GM06990 (cell line): Measurements from ENCODE around the gene DHPS.
A peak's percentile ranks its signal among the peaks of the same experiment; 100 is the strongest.
"Not testable (repeated sequence)": the region's sequence is repeated elsewhere in the genome, so short reads cannot be mapped to it uniquely, and the experiment has no call there.

Experiments
- DNase-seq: peaks from one replicate; pipeline ENCODE4 v3.0.0-alpha.2; 2011; ENCODE audit not compliant: insufficient read length; ENCODE audit errors: extremely low read depth
- H3K27me3 ChIP-seq: replicated peaks from 2 replicates; pipeline ENCODE4 v1.6.0; 2011; ENCODE audit warnings: low read length; ENCODE audit not compliant: control insufficient read depth, insufficient read depth
- H3K36me3 ChIP-seq: 2 replicates; pipeline ENCODE4 v1.5.1; 2011; ENCODE audit warnings: low read length; ENCODE audit not compliant: control insufficient read depth, insufficient read depth
- H3K4me3 ChIP-seq: replicated peaks from 2 replicates; pipeline ENCODE4 v1.5.1; 2011; ENCODE audit warnings: low read depth, mild to moderate bottlenecking, control low read depth, low read length
- CTCF ChIP-seq: IDR thresholded peaks from 2 replicates; pipeline ENCODE4 v1.5.1; 2011; ENCODE audit warnings: low read length, control low read depth, mild to moderate bottlenecking, inconsistent platforms; ENCODE audit not compliant: insufficient read depth, poor library complexity, severe bottlenecking

DHPS gene

DNA sequence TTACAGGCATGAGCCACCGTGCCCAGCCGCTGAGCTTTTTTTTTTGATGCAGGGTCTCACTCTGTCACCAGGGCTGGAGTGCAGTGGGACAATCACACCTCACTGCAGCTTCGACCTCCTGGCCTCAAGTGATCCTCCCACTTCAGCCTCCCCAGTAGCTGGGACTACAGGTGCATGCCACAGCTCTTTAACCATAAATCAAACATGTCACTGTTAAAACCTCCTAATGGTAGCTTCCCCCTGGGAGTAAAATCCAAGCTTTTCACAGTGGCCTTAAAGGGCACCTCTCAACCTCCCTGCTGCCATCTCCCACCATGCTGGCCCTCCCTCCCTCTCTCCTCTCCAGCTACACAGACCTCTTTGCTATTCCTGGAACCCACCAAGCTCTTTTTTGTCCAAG, 4.2 kb upstream of the DHPS start:
- Histone ChIP-seq H3K27me3 (no peaks in the 10 kb centered on the region), H3K4me3 (no peak overlapping the region), H3K36me3 (0 out of 2 replicates have a peak, but pooled peaks cover 1% of the 10 kb centered on the region)
- TF ChIP-seq CTCF, result no peak
- DNase-seq, result no peak

GRCh38 chr19:12680034-12680433, 1.6 kb downstream of the DHPS start:
- Histone ChIP-seq H3K4me3 (no peak overlapping the region; the same call in 1 of the 2 replicates), H3K36me3 (peaks cover 34% of the 10 kb centered on the region), H3K27me3 (no peaks in the 10 kb centered on the region)
- no peak for DNase-seq
- TF ChIP-seq CTCF, result no peak

- not testable (repeated sequence) for H3K4me3 ChIP-seq, DNase-seq, H3K27me3 ChIP-seq
- H3K36me3 ChIP-seq, result peaks cover 42% of the 10 kb centered on the region
These were observed 3.6 kb downstream of the DHPS start for GRCh38 chr19:12678039-12678438.

- no peak for DNase-seq
- TF ChIP-seq CTCF, result no peak
- H3K27me3 ChIP-seq, result no peaks in the 10 kb centered on the region
- H3K4me3 ChIP-seq, result no peak overlapping the region
- H3K36me3 ChIP-seq, result peaks cover 48% of the 10 kb centered on the region
These were observed 4.8 kb downstream of the DHPS start for GRCh38 chr19:12676928-12677327.

GRCh38 chr19:12676384-12676792, 5.3 kb downstream of the DHPS start:
- H3K27me3 ChIP-seq, result no peaks in the 10 kb centered on the region
- peaks cover 48% of the 10 kb centered on the region for H3K36me3 ChIP-seq
- no peak overlapping the region for H3K4me3 ChIP-seq
- peak; percentile 61 for DNase-seq
- TF ChIP-seq CTCF, result peak; percentile 90

GRCh38 chr19:12675940-12676339, 5.7 kb downstream of the DHPS start:
- DNase-seq, result no peak
- H3K36me3 ChIP-seq, result peaks cover 48% of the 10 kb centered on the region
- no peak for TF ChIP-seq CTCF
- H3K4me3 ChIP-seq, result no peak overlapping the region
- no peaks in the 10 kb centered on the region for H3K27me3 ChIP-seq
